GM12865 (cell line): ENCODE data around the gene KATNB1.
"Not testable (repeated sequence)": the region's sequence is repeated elsewhere in the genome, so short reads cannot be mapped to it uniquely, and the experiment has no call there.

Experiments
- DNase-seq: peaks from one replicate; pipeline ENCODE4 v3.0.0; 2010; ENCODE audit warnings: low read depth
- H3K4me3 ChIP-seq: 2 replicates; pipeline ENCODE4 v1.5.1; 2011; ENCODE audit warnings: mild to moderate bottlenecking, low read depth, low read length, control low read depth
- TF ChIP-seq, protein P1 (sequence below): IDR thresholded peaks from 2 replicates; pipeline ENCODE4 v1.5.1; 2011; ENCODE audit warnings: low read length, control low read depth, low read depth, inconsistent platforms; ENCODE audit not compliant: insufficient read depth; ENCODE audit errors: missing control alignments

The KATNB1 gene

DNA sequence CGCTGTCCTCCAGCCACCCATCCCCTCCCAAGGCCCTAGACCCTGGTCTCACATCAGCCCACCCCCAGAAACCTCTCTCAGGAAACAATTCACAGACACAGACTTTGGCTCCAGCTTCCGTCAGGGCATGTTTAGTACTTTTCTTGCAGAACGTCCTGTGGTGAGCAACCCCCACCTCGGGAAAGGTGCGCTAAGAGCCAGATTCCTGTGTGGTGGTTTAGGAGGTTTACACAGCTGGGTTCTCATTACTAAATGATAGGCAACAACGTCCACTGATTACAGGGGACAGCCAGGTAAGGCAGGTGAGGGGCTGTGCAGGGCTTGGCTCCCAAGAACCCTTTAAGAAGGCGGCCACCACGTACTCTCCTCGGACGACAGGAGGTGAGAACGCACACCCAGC, 37.4 kb downstream of the KATNB1 start:
- no peak overlapping the region for H3K4me3 ChIP-seq
- TF ChIP-seq, protein P1, sequence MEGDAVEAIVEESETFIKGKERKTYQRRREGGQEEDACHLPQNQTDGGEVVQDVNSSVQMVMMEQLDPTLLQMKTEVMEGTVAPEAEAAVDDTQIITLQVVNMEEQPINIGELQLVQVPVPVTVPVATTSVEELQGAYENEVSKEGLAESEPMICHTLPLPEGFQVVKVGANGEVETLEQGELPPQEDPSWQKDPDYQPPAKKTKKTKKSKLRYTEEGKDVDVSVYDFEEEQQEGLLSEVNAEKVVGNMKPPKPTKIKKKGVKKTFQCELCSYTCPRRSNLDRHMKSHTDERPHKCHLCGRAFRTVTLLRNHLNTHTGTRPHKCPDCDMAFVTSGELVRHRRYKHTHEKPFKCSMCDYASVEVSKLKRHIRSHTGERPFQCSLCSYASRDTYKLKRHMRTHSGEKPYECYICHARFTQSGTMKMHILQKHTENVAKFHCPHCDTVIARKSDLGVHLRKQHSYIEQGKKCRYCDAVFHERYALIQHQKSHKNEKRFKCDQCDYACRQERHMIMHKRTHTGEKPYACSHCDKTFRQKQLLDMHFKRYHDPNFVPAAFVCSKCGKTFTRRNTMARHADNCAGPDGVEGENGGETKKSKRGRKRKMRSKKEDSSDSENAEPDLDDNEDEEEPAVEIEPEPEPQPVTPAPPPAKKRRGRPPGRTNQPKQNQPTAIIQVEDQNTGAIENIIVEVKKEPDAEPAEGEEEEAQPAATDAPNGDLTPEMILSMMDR, result no peak
- no peak for DNase-seq

DNA sequence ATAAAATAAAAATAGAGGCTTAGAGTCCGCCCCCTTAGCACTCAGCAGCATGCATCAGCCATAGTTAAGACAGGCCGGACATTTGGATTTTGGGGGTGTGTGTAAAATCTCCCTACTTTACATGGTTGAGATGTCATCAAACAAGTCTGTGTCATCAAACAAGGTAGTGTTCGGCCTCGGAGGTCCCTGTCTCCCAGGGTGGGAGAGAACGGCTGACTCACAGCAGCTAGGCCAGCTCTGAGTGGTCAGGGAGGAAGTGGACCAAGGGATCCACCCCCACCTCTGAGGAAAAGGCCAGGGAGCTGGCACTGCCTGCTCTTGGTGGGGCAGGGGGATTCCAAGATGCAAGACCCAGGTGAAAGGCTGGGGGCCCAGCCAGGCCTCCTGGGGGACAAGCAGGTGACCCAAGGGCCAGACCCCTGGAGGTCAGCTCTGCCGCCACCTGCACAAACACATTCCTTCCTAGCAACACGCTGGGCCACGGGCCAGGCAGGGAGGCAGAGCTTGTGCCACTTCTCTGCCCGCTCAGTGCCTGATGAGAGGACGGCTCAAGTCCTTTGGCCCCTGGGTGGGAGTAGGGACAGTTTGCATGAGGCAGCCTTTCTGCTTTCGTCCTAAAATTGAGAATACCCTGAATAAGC, 38.2 kb downstream of the KATNB1 start:
- DNase-seq, result no peak
- no peak overlapping the region for H3K4me3 ChIP-seq
- TF ChIP-seq, protein P1, result no peak

DNA sequence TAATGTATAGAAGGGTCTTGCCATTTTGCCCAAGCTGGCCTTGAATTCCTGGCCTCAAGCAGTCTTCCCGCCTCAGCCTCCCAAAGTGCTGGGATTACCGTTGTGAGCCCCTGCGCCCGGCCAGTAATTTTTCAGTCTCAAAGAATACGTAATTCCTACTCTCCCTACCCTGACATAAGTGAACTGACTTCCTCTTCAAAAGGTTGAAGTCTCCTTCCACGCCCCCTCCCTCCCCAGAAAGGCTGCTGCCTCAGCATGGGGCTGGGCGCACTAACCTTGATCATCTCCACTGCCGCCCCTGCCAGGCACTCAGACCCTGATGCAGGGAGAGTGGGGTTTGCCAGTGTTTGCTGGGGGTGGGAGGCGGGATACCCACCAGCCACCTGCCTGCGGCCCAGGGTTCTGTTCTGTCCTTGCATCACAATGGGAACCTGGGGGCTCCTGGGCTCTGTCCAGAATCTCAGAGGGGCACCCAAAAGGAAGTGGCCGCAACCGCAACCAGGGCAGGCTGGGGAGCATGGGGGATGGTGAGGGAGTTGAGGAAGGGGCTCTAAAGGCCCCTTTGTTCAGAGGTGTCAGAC, 39.2 kb downstream of the KATNB1 start:
- TF ChIP-seq, protein P1, result no peak
- no peak overlapping the region for H3K4me3 ChIP-seq

GRCh38 chr16:57775661-57776469, 40.3 kb downstream of the KATNB1 start:
- no peak overlapping the region for H3K4me3 ChIP-seq
- TF ChIP-seq, protein P1, result peak; percentile 42
- DNase-seq, result peak; percentile 49

More for the DNA sequence above, 39.2 kb downstream of the KATNB1 start:
- no peak for DNase-seq

- no peak overlapping the region for H3K4me3 ChIP-seq
- no peak for DNase-seq
- TF ChIP-seq, protein P1, result no peak
Observed at GRCh38 chr16:57778658-57779057, 43.1 kb downstream of the KATNB1 start.

DNA sequence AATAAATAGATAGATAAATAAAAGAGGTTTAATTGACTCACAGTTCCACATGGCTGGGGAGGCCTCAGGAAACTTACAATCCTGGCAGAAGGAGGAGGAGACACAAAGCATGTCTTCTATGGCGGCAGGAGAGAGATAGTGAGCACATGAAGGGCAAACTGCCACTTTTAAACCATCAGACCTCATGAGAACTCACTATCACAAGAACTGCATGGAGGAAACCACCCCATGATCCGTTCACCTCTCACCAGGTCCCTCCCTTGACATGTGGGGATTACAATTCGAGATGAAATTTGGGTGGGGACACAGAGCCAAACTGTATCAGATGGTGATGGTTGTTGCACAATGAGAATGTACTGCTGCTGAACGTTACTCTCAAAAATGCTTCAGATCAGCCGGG, 44.3 kb downstream of the KATNB1 start:
- H3K4me3 ChIP-seq, DNase-seq: not testable (repeated sequence)

GRCh38 chr16:57781349-57781740, 45.8 kb downstream of the KATNB1 start:
- TF ChIP-seq, protein P1, result no peak
- no peak overlapping the region for H3K4me3 ChIP-seq
- DNase-seq, result no peak
